Liver (tissue), 9 donors: ENCODE data around the gene MED20. TPM values are rescaled to one million over a fixed set of nuclear protein-coding genes. Genes with fewer than 3 reads are reported as not detected.

ENCODE experiments used
- DNase-seq: peaks from one replicate; pipeline ENCODE4 v3.0.0-alpha.2; 2017; ENCODE audit warnings: low spot score
- H3K27ac ChIP-seq, 2 donors: one replicate each; pipeline ENCODE4 v1.7.0; 2013; ENCODE audit warnings: inconsistent platforms in 2 of 2, low read length in 2 of 2, control low read depth in 1 of 2, low read depth in 1 of 2, mild to moderate bottlenecking in 1 of 2
- H3K27me3 ChIP-seq, 4 donors: one replicate each; pipeline versions ENCODE4 v1.6.1 to v1.7.0; 2013; ENCODE audit warnings: low read length in 3 of 4, inconsistent platforms in 1 of 4, mild to moderate bottlenecking in 1 of 4, moderate library complexity in 1 of 4; ENCODE audit not compliant: control insufficient read depth in 4 of 4, insufficient read depth in 4 of 4
- H3K36me3 ChIP-seq, 4 donors: one replicate each; pipeline versions ENCODE4 v1.6.1 to v1.7.0; 2013; ENCODE audit warnings: low read length in 3 of 4, mild to moderate bottlenecking in 3 of 4, low read depth in 1 of 4, moderate library complexity in 1 of 4; ENCODE audit not compliant: control insufficient read depth in 4 of 4, insufficient read depth in 3 of 4
- H3K4me1 ChIP-seq, 4 donors: one replicate each; pipeline versions ENCODE4 v1.6.1 to v1.7.0; 2013; ENCODE audit warnings: low read length in 3 of 4, mild to moderate bottlenecking in 3 of 4, moderate library complexity in 1 of 4; ENCODE audit not compliant: control insufficient read depth in 4 of 4, insufficient read depth in 4 of 4
- H3K4me3 ChIP-seq, 3 donors: one replicate each; pipeline versions ENCODE4 v1.6.1 to v1.7.0; 2013; ENCODE audit warnings: low read length in 3 of 3, control low read depth in 1 of 3, low read depth in 1 of 3, mild to moderate bottlenecking in 1 of 3
- H3K9ac ChIP-seq, 2 donors: one replicate each; pipeline ENCODE4 v1.7.0; 2013; ENCODE audit warnings: low read length in 2 of 2, mild to moderate bottlenecking in 2 of 2, moderate library complexity in 2 of 2, control low read depth in 1 of 2, low read depth in 1 of 2
- H3K9me3 ChIP-seq, 4 donors: one replicate each; pipeline versions ENCODE4 v1.6.1 to v1.7.0; 2013; ENCODE audit warnings: low read length in 3 of 4; ENCODE audit not compliant: control insufficient read depth in 4 of 4
- ATF3 ChIP-seq: IDR thresholded peaks from 2 replicates; pipeline ENCODE4 v1.6.1; 2016; ENCODE audit warnings: antibody characterized with exemption
- CTCF ChIP-seq: fragments of 150-350 bp; IDR thresholded peaks from 2 replicates; pipeline ENCODE4 v1.5.1; 2017; ENCODE audit warnings: improper control_type of control experiment, low read depth, low read length; ENCODE audit not compliant: missing input control
- EGR1 ChIP-seq, 2 donors: IDR thresholded peaks; 2 replicates each; pipeline ENCODE4 v1.6.1; 2016 to 2018; ENCODE audit warnings: antibody characterized with exemption in 2 of 2, low read depth in 2 of 2
- FOXA1 ChIP-seq: IDR thresholded peaks from 2 replicates; pipeline ENCODE4 v1.6.1; 2016; ENCODE audit warnings: antibody characterized with exemption
- FOXA2 ChIP-seq: IDR thresholded peaks from 2 replicates; pipeline ENCODE4 v1.6.1; 2016; ENCODE audit warnings: antibody characterized with exemption
- GABPA ChIP-seq, 2 donors: IDR thresholded peaks in 1 of 2; conservative IDR thresholded peaks in 1 of 2; 2 replicates each; pipeline ENCODE4 v1.6.1; 2016; ENCODE audit warnings: antibody characterized with exemption in 2 of 2, mild to moderate bottlenecking in 1 of 2, moderate library complexity in 1 of 2
- HNF4A ChIP-seq, 2 donors: conservative IDR thresholded peaks; 2 replicates each; pipeline ENCODE4 v1.6.1; 2016; ENCODE audit warnings: antibody characterized with exemption in 2 of 2, mild to moderate bottlenecking in 2 of 2
- HNF4G ChIP-seq: IDR thresholded peaks from 2 replicates; pipeline ENCODE4 v1.6.1; 2016; ENCODE audit warnings: antibody characterized with exemption
- JUND ChIP-seq, 2 donors: IDR thresholded peaks; 2 replicates each; pipeline ENCODE4 v1.6.1; 2016; ENCODE audit warnings: antibody characterized with exemption in 2 of 2
- MAX ChIP-seq: IDR thresholded peaks from 2 replicates; pipeline ENCODE4 v1.6.1; 2016; ENCODE audit warnings: antibody characterized with exemption
- NR2F2 ChIP-seq: IDR thresholded peaks from 2 replicates; pipeline ENCODE4 v1.6.1; 2016; ENCODE audit warnings: antibody characterized with exemption
- RAD21 ChIP-seq, 2 donors: IDR thresholded peaks; 2 replicates each; pipeline ENCODE4 v1.6.1; 2016; ENCODE audit warnings: antibody characterized with exemption in 2 of 2, mild to moderate bottlenecking in 2 of 2
- REST ChIP-seq: IDR thresholded peaks from 2 replicates; pipeline ENCODE4 v1.6.1; 2016; ENCODE audit warnings: antibody characterized with exemption, mild to moderate bottlenecking
- RXRA ChIP-seq, 2 donors: IDR thresholded peaks; 2 replicates each; pipeline ENCODE4 v1.6.1; 2017 to 2018; ENCODE audit warnings: antibody characterized with exemption in 2 of 2, mild to moderate bottlenecking in 1 of 2
- SP1 ChIP-seq: IDR thresholded peaks from 2 replicates; pipeline ENCODE4 v1.6.1; 2018; ENCODE audit warnings: antibody characterized with exemption, mild to moderate bottlenecking
- TAF1 ChIP-seq: conservative IDR thresholded peaks from 2 replicates; pipeline ENCODE4 v1.6.1; 2016; ENCODE audit warnings: antibody characterized with exemption, mild to moderate bottlenecking
- YY1 ChIP-seq: IDR thresholded peaks from 2 replicates; pipeline ENCODE4 v1.6.1; 2016; ENCODE audit warnings: antibody characterized with exemption, mild to moderate bottlenecking
- ZBTB33 ChIP-seq: IDR thresholded peaks from 2 replicates; pipeline ENCODE4 v1.6.1; 2016; ENCODE audit warnings: antibody characterized with exemption
- WGBS: extraction: QIAGEN DNeasy Blood & Tissue Kit; methylation state at CpG from one replicate; pipeline ENCODE4 v1.1.7; 2013; 5-methylcytosine and 5-hydroxymethylcytosine counted together
- polyA plus RNA-seq, 2 donors: library from polyadenylated mRNA; stranded (reverse) in 1 of 2; unstranded in 1 of 2; fragments of 200-250 nt in 1 of 2; fragments of >200 nt in 1 of 2; fragmentation: Nextera tagmentation in 1 of 2; extraction: Ambion mirVana in 1 of 2; gene quantifications; one replicate each; pipeline versions ENCODE4 v1.2.1 to v1.2.3, GENCODE V29; 2013 to 2015
- total RNA-seq, 2 donors: library from RNA; depleted of rRNA; stranded (reverse); fragments of >200 nt; gene quantifications; one replicate each; pipeline ENCODE4 v1.2.3, GENCODE V29; 2014
- donor health status: healthy.
- donor health status: healthy.
- donor health status: healthy.
- donor health status: healthy.
- donor health status: healthy.

Gene MED20
- total and polyA plus RNA-seq, 4 donors = 3.5 to 11.9 (median 8.6) TPM

GRCh38 chr6:41931792-41932191, 10.9 kb upstream of the MED20 start:
- H3K9ac ChIP-seq = no peak overlapping the region
- H3K27me3 ChIP-seq = no peaks in the 10 kb centered on the region
- H3K9me3 ChIP-seq = no peaks in the 10 kb centered on the region
- 57% methylated on average over 2 of the region's 2 CpGs for WGBS
- H3K4me3 ChIP-seq = no peak overlapping the region
- peaks cover 18 to 80% (median 58%) of the 10 kb centered on the region in 4 donors for H3K36me3 ChIP-seq
- no peak for DNase-seq
- peaks cover 0 to 6% (median 5%) of the 10 kb centered on the region in 4 donors for H3K4me1 ChIP-seq
- no peak overlapping the region for H3K27ac ChIP-seq
- TF ChIP-seq HNF4A (conservative IDR thresholded peaks at IDR 0.05) = no peak
- TF ChIP-seq JUND (IDR thresholded peaks at IDR 0.05) = no peak
- TF ChIP-seq HNF4G = no peak
- no peak for TF ChIP-seq CTCF
- TF ChIP-seq GABPA (IDR thresholded peaks at IDR 0.05 in 1 of 2, conservative IDR thresholded peaks at IDR 0.05 in 1 of 2) = no peak
- TF ChIP-seq YY1 = no peak
- TF ChIP-seq NR2F2 = no peak
- TF ChIP-seq MAX = no peak
- no peak for TF ChIP-seq RAD21 (IDR thresholded peaks at IDR 0.05)
- no peak for TF ChIP-seq TAF1
- no peak for TF ChIP-seq RXRA (IDR thresholded peaks at IDR 0.05)
- no peak for TF ChIP-seq FOXA1
- no peak for TF ChIP-seq ATF3
- no peak for TF ChIP-seq EGR1 (IDR thresholded peaks at IDR 0.05; ENCODE audit: low read depth in 2 of 2)
- no peak for TF ChIP-seq FOXA2
- TF ChIP-seq ZBTB33 = no peak
- no peak for TF ChIP-seq REST
- no peak for TF ChIP-seq SP1
